ENCODE data around the gene DSCAM.

The DSCAM gene

DNA sequence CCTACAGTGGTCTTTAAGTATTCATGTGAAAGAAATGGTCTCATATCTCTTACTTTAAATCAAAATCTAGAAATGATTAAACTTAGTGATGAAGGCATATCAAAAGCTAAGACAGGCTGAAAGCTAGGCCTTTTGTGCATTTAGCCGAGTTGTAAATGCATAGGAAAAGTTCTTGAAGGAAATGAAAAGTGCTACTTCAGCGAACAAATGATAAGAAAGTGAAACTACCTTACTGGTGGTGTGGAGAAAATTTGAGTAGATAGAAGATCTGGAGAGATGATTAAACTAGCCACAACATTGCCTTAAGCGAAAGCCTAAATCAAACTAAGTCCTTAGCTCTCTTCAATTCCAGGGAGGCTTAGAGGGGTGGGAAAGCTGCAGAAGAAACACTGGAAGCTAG lies 147.6 kb downstream of the DSCAM start:
- DNase-seq = no peak

DNA sequence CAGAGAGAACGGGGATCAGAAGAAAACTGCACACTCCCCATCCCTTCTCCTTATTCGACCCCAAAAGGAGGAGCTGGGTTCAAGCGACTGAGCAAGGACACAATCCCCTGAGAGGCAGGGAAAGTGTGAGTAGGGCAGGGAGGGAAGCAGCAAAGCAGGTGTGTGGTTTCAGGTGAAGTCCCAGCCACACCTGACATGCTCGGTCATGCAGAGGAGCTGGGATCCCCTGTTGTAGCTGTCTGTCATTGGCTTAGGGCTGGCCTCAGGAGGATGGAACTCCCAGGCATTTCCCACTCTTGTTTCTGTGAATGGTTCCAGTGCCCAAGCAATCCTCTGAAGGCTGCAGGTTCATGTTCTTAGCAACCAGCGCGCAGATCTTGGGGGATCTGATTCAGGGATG lies 150.7 kb downstream of the DSCAM start:
- DNase-seq = no peak

GRCh38 chr21:40689840-40690360 lies 157.1 kb downstream of the DSCAM start:
- DNase-seq = no peak

DNA sequence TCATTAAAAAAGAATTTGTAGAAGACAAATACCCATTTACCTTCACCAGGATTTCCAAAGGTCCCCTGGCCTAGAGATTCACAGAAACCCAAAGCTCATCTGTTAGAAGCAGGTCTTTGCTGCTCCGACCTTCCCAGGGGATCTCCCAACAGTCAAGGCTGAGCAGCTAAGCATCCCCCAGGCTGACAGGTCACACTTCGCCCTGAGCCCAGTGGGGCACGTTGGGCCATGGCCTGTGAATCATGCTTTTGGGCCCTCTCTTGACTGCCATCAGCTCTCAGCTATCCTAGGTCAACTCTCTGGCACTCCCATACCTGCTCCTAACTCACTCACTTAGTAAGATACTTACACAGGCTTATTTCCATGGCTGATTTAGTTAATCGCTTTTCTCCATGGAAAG lies 157.7 kb downstream of the DSCAM start:
- DNase-seq = no peak

GRCh38 chr21:40688106-40688864 lies 158.7 kb downstream of the DSCAM start:
- DNase-seq = no peak

DNA sequence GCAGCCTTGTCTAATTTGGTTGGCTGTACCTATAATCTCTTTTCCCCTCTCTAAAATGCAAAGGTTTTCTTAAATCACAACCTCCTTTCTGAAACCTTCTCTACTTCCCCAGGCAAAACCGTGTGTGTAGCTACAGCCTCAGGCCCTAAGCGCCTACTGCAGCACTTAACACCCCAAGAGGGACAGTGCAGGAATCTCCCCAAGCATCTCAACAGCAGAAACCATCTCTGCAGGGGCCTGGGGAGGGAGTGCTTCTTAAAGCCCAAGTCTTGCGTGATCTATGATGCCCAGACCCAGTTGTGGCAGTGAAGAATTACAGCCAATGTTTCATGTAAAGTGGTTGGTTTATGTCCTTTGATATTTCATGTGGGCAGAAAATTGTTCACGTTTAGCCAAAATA lies 159.3 kb downstream of the DSCAM start:
- DNase-seq = no peak

- no peak for DNase-seq
These were observed 160.4 kb downstream of the DSCAM start for GRCh38 chr21:40686526-40686925.

DNA sequence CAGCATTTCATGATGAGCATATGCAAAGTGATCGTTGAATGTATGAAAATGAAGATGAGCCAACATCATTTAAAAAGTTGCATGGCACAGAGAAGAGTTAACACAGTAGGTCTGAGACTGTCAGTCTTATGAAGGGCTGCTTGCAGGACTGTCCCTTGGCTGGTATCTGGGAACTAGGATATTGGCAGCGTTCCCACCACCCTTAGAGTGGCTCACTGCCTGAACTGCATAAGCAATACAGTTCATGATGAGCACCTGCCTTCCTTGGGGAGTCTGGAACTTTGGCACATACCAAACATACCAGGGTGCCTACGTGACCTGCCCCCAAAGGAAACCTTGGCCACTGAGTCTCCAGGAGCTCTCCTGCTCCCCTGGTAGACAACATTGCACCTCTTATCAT lies 161.8 kb downstream of the DSCAM start:
- DNase-seq = no peak

GRCh38 chr21:40684726-40685125 lies 162.2 kb downstream of the DSCAM start:
- DNase-seq = no peak

GRCh38 chr21:40683349-40683748 lies 163.6 kb downstream of the DSCAM start:
- DNase-seq = no peak

- peak; percentile 55 for DNase-seq
These were observed 165.6 kb downstream of the DSCAM start for GRCh38 chr21:40681164-40681859.

- no peak for DNase-seq
These were observed 166.6 kb downstream of the DSCAM start for GRCh38 chr21:40680311-40680710.

GRCh38 chr21:40678681-40679284 lies 168.2 kb downstream of the DSCAM start:
- no peak for DNase-seq

DNA sequence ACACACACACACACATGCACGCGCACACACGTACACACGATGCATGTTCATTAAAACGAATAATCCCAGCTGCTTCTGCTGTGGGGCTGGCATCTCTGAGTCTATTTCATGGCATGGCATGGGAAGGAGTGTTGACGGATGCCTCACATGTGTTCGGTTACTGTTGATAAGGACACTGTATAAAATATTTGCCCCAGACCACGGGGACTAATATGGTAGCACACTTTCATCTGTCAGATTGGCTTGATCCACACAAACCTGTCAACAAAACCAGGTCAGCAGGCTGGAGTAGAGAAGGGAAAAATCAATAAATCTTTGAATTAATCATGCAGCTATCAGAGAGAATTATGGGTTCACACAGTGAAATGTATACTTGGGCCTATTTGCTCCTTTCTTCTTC lies 171.9 kb downstream of the DSCAM start:
- DNase-seq = no peak

GRCh38 chr21:40672602-40673001 lies 174.4 kb downstream of the DSCAM start:
- no peak for DNase-seq

DNA sequence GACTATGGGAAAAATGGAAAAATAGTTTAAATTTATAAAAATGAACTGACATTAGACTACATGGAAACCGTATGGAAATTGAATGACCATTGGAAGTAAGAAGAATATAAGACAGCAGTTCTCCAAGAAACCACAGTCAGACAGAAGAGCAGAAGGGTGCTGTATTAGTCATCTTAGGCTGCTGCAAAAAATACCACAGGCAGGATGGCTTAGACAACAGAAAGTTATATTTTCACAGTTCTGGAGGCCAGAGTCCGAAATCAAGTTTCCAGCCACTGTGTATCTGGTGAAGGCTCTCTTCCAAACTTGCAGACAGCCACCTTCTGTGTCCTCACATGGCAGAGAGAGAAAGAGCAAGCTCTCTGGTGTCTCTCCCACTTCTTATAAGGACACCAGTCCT lies 175.2 kb downstream of the DSCAM start:
- no peak for DNase-seq

GRCh38 chr21:40668555-40669275 lies 178.2 kb downstream of the DSCAM start:
- DNase-seq = no peak

- DNase-seq = no peak
These were observed 179.0 kb downstream of the DSCAM start for GRCh38 chr21:40667967-40668366.

GRCh38 chr21:40662889-40663288 lies 184.1 kb downstream of the DSCAM start:
- no peak for DNase-seq

DNA sequence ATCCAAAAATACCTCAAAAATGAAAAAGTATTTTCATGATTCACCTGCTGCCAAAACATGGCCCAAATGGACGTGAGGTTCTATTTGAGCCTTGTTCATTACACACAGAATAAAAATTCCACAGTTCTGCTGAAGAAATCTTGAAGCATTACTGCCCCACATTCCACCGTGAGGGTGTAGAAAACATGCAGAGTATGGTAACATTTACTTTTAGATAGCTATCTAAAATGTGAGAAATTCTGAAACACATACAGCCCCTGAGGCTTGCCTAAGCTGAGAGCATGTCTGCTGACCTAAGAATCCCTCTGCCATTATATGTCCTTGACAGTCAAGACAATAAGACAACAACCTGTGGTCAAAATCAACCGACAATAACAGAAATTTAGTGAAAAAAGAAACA lies 186.5 kb downstream of the DSCAM start:
- no peak for DNase-seq

DNA sequence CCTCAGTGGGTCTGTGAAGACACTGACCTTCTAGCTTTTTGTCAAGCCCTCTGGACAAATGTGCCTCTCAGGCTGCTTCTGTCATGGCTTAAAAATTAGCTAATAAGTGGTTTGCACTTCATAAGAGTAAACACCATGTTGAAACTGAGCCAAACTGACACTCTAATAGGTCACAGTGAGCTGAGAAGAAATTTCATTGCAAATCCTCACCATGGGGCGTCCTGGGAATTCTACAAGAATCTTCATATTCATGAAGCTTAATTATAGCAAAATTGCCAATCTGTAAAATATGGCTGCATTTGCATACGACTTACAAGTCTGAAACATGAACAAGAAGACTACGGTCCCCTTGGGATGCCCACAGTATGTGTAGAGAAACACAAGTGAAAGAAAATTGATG lies 188.6 kb downstream of the DSCAM start:
- no peak for DNase-seq

- no peak for DNase-seq
These were observed 194.5 kb downstream of the DSCAM start for GRCh38 chr21:40652436-40652835.

DNA sequence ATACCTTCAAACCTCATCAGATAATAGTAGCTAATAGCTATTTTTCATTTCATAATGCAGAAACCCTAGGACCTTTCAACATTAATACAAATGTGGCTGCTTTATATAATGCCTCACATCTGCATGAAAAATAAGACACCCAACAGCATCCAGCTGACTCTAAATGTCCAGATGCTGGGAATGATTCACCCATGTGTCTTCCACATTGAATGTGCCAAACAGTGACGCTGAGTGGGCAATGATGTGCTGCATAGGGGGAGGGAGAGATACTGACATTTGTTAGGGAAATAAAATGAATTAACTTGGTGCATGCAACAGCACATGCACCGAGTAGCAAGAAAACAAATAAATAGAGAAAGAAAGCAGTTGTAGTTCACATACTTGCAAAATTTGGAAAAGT lies 199.3 kb downstream of the DSCAM start:
- DNase-seq = no peak

All from right forelimb (tissue), 1 donor.